HepG2 (cell line): Measurements from ENCODE around the gene C20orf96. TPM values are rescaled to one million over a fixed set of nuclear protein-coding genes. Genes with fewer than 3 reads are reported as not detected.

Experiments
- DNMT1 ChIP-seq: sonication (generic); formaldehyde crosslinking; IDR thresholded peaks from 2 replicates; pipeline ENCODE4 v1.5.1; 2020; ENCODE audit warnings: mild to moderate bottlenecking, missing genetic modification reagents
- FOXA1 ChIP-seq, 2 experiments: fragments of 450-650 bp in 1 of 2; sonication (generic) in 1 of 2; formaldehyde crosslinking in 1 of 2; IDR thresholded peaks; 2 replicates each; pipeline versions ENCODE4 v1.4.0 to v1.6.1; 2016 to 2020; ENCODE audit warnings: missing genetic modification reagents in 1 of 2
- FOXK1 ChIP-seq: sonication (generic); formaldehyde crosslinking; IDR thresholded peaks from 2 replicates; pipeline ENCODE4 v1.4.0; 2020; ENCODE audit warnings: low read depth, missing genetic modification reagents, borderline replicate concordance
- IKZF4 ChIP-seq: sonication (generic); formaldehyde crosslinking; IDR thresholded peaks from 2 replicates; pipeline ENCODE4 v1.5.1; 2020; ENCODE audit warnings: borderline replicate concordance, mild to moderate bottlenecking, low read depth, missing genetic modification reagents; ENCODE audit errors: not compliant biosample characterization
- PHF21A ChIP-seq: sonication (generic); formaldehyde crosslinking; IDR thresholded peaks from 2 replicates; pipeline ENCODE4 v1.5.0; 2020; ENCODE audit warnings: mild to moderate bottlenecking, missing genetic modification reagents
- PRMT3 ChIP-seq: sonication (generic); formaldehyde crosslinking; IDR thresholded peaks from 2 replicates; pipeline ENCODE4 v1.8.1; 2022; ENCODE audit warnings: low read depth, mild to moderate bottlenecking, moderate library complexity, missing genetic modification reagents, borderline replicate concordance
- RERE ChIP-seq: IDR thresholded peaks from 2 replicates; pipeline ENCODE4 v1.6.1; 2016; ENCODE audit warnings: low read depth, missing genetic modification reagents, missing compliant biosample characterization
- ZBTB25 ChIP-seq: IDR thresholded peaks from 2 replicates; pipeline ENCODE4 v1.6.1; 2018; ENCODE audit warnings: missing genetic modification reagents
- ZFY ChIP-seq: sonication (generic); formaldehyde crosslinking; IDR thresholded peaks from 2 replicates; pipeline ENCODE4 v1.4.0; 2020; ENCODE audit warnings: missing genetic modification reagents
- ZKSCAN5 ChIP-seq: sonication (generic); formaldehyde crosslinking; IDR thresholded peaks from 2 replicates; pipeline ENCODE4 v1.5.1; 2020; ENCODE audit warnings: mild to moderate bottlenecking, missing genetic modification reagents
- ZNF205 ChIP-seq: IDR thresholded peaks from 2 replicates; pipeline ENCODE4 v1.6.1; 2018; ENCODE audit warnings: missing biosample characterization, missing genetic modification reagents
- ZNF225 ChIP-seq: sonication (generic); formaldehyde crosslinking; IDR thresholded peaks from 2 replicates; pipeline ENCODE4 v1.4.0; 2020; ENCODE audit warnings: mild to moderate bottlenecking, missing genetic modification reagents
- ZNF253 ChIP-seq: sonication (generic); formaldehyde crosslinking; IDR thresholded peaks from 2 replicates; pipeline ENCODE4 v1.8.0; 2022; ENCODE audit warnings: mild to moderate bottlenecking, missing genetic modification reagents, borderline replicate concordance
- ZNF333 ChIP-seq: sonication (generic); formaldehyde crosslinking; IDR thresholded peaks from 2 replicates; pipeline ENCODE4 v1.4.0; 2020; ENCODE audit warnings: mild to moderate bottlenecking, missing genetic modification reagents, borderline replicate concordance
- ZNF614 ChIP-seq: IDR thresholded peaks from 2 replicates; pipeline ENCODE4 v1.6.1; 2018; ENCODE audit warnings: missing biosample characterization, missing genetic modification reagents, inconsistent platforms, borderline replicate concordance
- ZNF800 ChIP-seq: sonication (generic); formaldehyde crosslinking; IDR thresholded peaks from 2 replicates; pipeline ENCODE4 v1.4.0; 2020; ENCODE audit warnings: missing genetic modification reagents
- ZXDC ChIP-seq: sonication (generic); formaldehyde crosslinking; IDR thresholded peaks from 2 replicates; pipeline ENCODE4 v1.5.0; 2020; ENCODE audit warnings: mild to moderate bottlenecking, missing genetic modification reagents
- polyA plus RNA-seq, 8 experiments: library from polyadenylated mRNA; depleted of rRNA in 3 of 8; stranded (reverse) in 7 of 8; unstranded in 1 of 8; fragments of >200 nt; fragmentation: Illumina TruSeq in 4 of 8; extraction: Trizol in 4 of 8; gene quantifications; 2 replicates each; pipeline versions ENCODE4 v1.2.1 to v1.2.3, GENCODE V29; 2011 to 2016; ENCODE audit warnings: low read depth in 4 of 8, missing spikeins in 1 of 8, mixed read lengths in 1 of 8; ENCODE audit not compliant: insufficient read depth in 1 of 8
- total RNA-seq, 5 experiments: library from RNA; depleted of rRNA; stranded (reverse); fragments of >200 nt; fragmentation: Illumina TruSeq; extraction: Trizol; gene quantifications; 2 replicates each; pipeline ENCODE4 v1.2.3, GENCODE V29; 2016; ENCODE audit warnings: low read depth in 1 of 5

Gene C20orf96
- total and polyA plus RNA-seq, 2 of the 13 experiments (the other 11 are each of a cell fraction or from before 2014, with no cell fraction given): 3.8 to 20.6 TPM

- no peak for TF ChIP-seq ZKSCAN5
- peak; percentile 86; the same call in 1 of the 2 replicates for TF ChIP-seq FOXK1 (CRISPR knock-in tag)
- no peak; the same call in 1 of the 2 replicates for TF ChIP-seq ZNF800 (CRISPR knock-in tag)
- no peak for TF ChIP-seq ZNF253
- no peak; the same call in 1 of the 2 replicates for TF ChIP-seq ZBTB25 (CRISPR knock-in tag)
- 0 out of 2 replicates have a peak, but pooled peaks have one; percentile 21 for TF ChIP-seq DNMT1
- no peak for TF ChIP-seq ZNF333 (CRISPR knock-in tag)
- no peak for TF ChIP-seq ZNF614 (CRISPR knock-in tag)
- peak; percentile 79 for TF ChIP-seq PHF21A (CRISPR knock-in tag)
- peak; percentile 93 for TF ChIP-seq ZFY (CRISPR knock-in tag)
- no peak for TF ChIP-seq ZNF205
- no peak for TF ChIP-seq ZNF225 (CRISPR knock-in tag)
- peak; percentile 79 for TF ChIP-seq IKZF4
- TF ChIP-seq ZXDC: peak; percentile 89; the same call in 1 of the 2 replicates
- no peak for TF ChIP-seq FOXA1 (IDR thresholded peaks at IDR 0.05)
- TF ChIP-seq FOXA1 (CRISPR knock-in tag; IDR thresholded peaks at IDR 0.05): peak; percentile 94
- TF ChIP-seq PRMT3 (CRISPR knock-in tag): peak; percentile 31
- peak; percentile 48; the same call in 1 of the 2 replicates for TF ChIP-seq RERE
Observed at GRCh38 chr20:325045-325888, 34.7 kb upstream of the C20orf96 start, which contains the start of gene SOX12 (continued).
